K562 (cell line): ENCODE results near the gene NRXN3. TPM values are rescaled to one million over a fixed set of nuclear protein-coding genes. Genes with fewer than 3 reads are reported as not detected.

Experiments used
- ATAC-seq: fragments of 200-7000 bp; cut with Tn5 transposase; 3 replicates; pipeline ENCODE4 v1.9.1; 2020; ENCODE audit warnings: moderate library complexity
- BruUV-seq: library from RNA; stranded (reverse); fragments of 400-500 nt; replicated peaks from 2 replicates; lab custom pipeline; 2021; lab: Mats Ljungman, UMichigan
- CTCF ChIA-PET: fragments of 300-600 bp; formaldehyde crosslinking; extraction: SDS; loops from one replicate; lab custom pipeline; 2021; ENCODE audit warnings: low intra/inter-chr PET ratio; lab: Yijun Ruan, JAX
- POLR2A ChIA-PET: fragments of 300-600, 350-650 bp; sonication (Branson Sonifier 250); formaldehyde crosslinking; extraction: SDS; loops from one replicate; lab custom pipeline; 2021; ENCODE audit warnings: antibody characterized with exemption, inconsistent platforms; lab: Yijun Ruan, JAX
- DNase-seq, 4 experiments: peaks; one replicate each; pipeline versions ENCODE4 v3.0.0 to v3.0.0-alpha.2; 2011 to 2018; ENCODE audit warnings: low spot score in 3 of 4, mixed read lengths in 3 of 4; ENCODE audit errors: extremely low read depth in 1 of 4
- FAIRE-seq: peaks from 2 replicates; lab custom pipeline; 2011; peaks lifted over from hg19 to GRCh38; lab: Jason Lieb, UNC
- H2AFZ ChIP-seq: 2 replicates; pipeline ENCODE4 v1.6.0; 2011; ENCODE audit warnings: low read depth, low read length, control low read depth, inconsistent platforms
- H3K27ac ChIP-seq: fragments of 200-600 bp; 3 replicates; pipeline ENCODE4 v1.8.0; 2011; ENCODE audit warnings: low read depth, mild to moderate bottlenecking, control low read depth, inconsistent platforms, low read length, moderate library complexity, mixed read lengths; ENCODE audit errors: extremely low read depth
- H3K27me3 ChIP-seq, 2 experiments: fragments of 300-600 bp in 1 of 2; 2 replicates in 1 of 2; 3 replicates in 1 of 2; pipeline versions ENCODE4 v1.6.0 to v1.8.0; 2011; ENCODE audit warnings: inconsistent platforms in 2 of 2, low read length in 2 of 2, mild to moderate bottlenecking in 1 of 2, mixed read lengths in 1 of 2, moderate library complexity in 1 of 2; ENCODE audit not compliant: control insufficient read depth in 2 of 2, insufficient read depth in 2 of 2
- H3K36me3 ChIP-seq: fragments of 300-600 bp; 3 replicates; pipeline ENCODE4 v1.8.0; 2011; ENCODE audit warnings: mild to moderate bottlenecking, low read length, inconsistent platforms; ENCODE audit not compliant: control insufficient read depth, insufficient read depth
- H3K4me1 ChIP-seq, 2 experiments: fragments of 200-600 bp in 1 of 2; replicated peaks in 1 of 2; 2 replicates in 1 of 2; 3 replicates in 1 of 2; pipeline versions ENCODE4 v1.5.1 to v1.8.0; 2011; ENCODE audit warnings: inconsistent platforms in 2 of 2, low read length in 2 of 2, mild to moderate bottlenecking in 1 of 2, mixed read lengths in 1 of 2, moderate library complexity in 1 of 2; ENCODE audit not compliant: control insufficient read depth in 2 of 2, insufficient read depth in 2 of 2
- H3K4me2 ChIP-seq: 2 replicates; pipeline ENCODE4 v1.6.1; 2011; ENCODE audit warnings: low read length, control low read depth, inconsistent platforms, mixed read lengths; ENCODE audit not compliant: insufficient read depth
- H3K4me3 ChIP-seq: fragments of 200-600 bp; sonication (generic), shearing (Covaris generic); 2 replicates; pipeline ENCODE4 v1.5.1; 2016; ENCODE audit warnings: control low read depth, inconsistent platforms
- H3K79me2 ChIP-seq: fragments of 200-600 bp; 3 replicates; pipeline ENCODE4 v1.8.0; 2011; ENCODE audit warnings: low read length, inconsistent platforms; ENCODE audit not compliant: control insufficient read depth, insufficient read depth
- H3K9ac ChIP-seq, 2 experiments: 2 replicates each; pipeline versions ENCODE4 v1.6.0 to v1.6.1; 2011; ENCODE audit warnings: low read depth in 2 of 2, low read length in 2 of 2, control low read depth in 1 of 2, inconsistent platforms in 1 of 2, mild to moderate bottlenecking in 1 of 2, mixed read lengths in 1 of 2; ENCODE audit not compliant: insufficient read depth in 1 of 2
- H3K9me1 ChIP-seq: one replicate; pipeline ENCODE4 v1.6.0; 2011; ENCODE audit warnings: inconsistent platforms, mild to moderate bottlenecking, low read length, moderate library complexity; ENCODE audit not compliant: control insufficient read depth, insufficient read depth
- H3K9me3 ChIP-seq: replicated peaks from 2 replicates; pipeline ENCODE4 v1.5.1; 2011; ENCODE audit warnings: low read depth, low read length, inconsistent platforms; ENCODE audit not compliant: control insufficient read depth, insufficient read depth
- H4K20me1 ChIP-seq: replicated peaks from 2 replicates; pipeline ENCODE4 v1.6.1; 2011; ENCODE audit warnings: low read length, inconsistent platforms, mixed read lengths; ENCODE audit not compliant: control insufficient read depth, insufficient read depth
- EP400 ChIP-seq: fragments of 450-650 bp; IDR thresholded peaks from 2 replicates; pipeline ENCODE4 v1.6.1; 2017; ENCODE audit warnings: antibody characterized with exemption, mild to moderate bottlenecking, moderate library complexity
- ETS2 ChIP-seq: IDR thresholded peaks from 2 replicates; pipeline ENCODE4 v1.6.1; 2016; ENCODE audit warnings: borderline replicate concordance, missing genetic modification characterization, mild to moderate bottlenecking, moderate library complexity, missing compliant biosample characterization; ENCODE audit not compliant: poor library complexity, severe bottlenecking
- IFI16 ChIP-seq: fragments of 250-450 bp; sonication (Bioruptor Pico); IDR thresholded peaks from 2 replicates; pipeline ENCODE4 v2.1.2; 2022; ENCODE audit warnings: mild to moderate bottlenecking, inconsistent platforms
- MEIS2 ChIP-seq: fragments of 450-650 bp; IDR thresholded peaks from 2 replicates; pipeline ENCODE4 v1.6.1; 2014; ENCODE audit warnings: mild to moderate bottlenecking; ENCODE audit not compliant: partially characterized antibody
- NFATC3 ChIP-seq: fragments of 450-650 bp; IDR thresholded peaks from 2 replicates; pipeline ENCODE4 v1.6.1; 2017; ENCODE audit warnings: mild to moderate bottlenecking
- PURB ChIP-seq: sonication (generic); formaldehyde crosslinking; IDR thresholded peaks from 2 replicates; pipeline ENCODE4 v1.9.0; 2021; ENCODE audit warnings: low read depth, mild to moderate bottlenecking, missing genetic modification reagents
- SMC3 ChIP-seq: conservative IDR thresholded peaks from 2 replicates; pipeline ENCODE4 v1.6.1; 2011; ENCODE audit warnings: low read depth, low read length, improper control_type of control experiment; ENCODE audit not compliant: insufficient read depth
- ZKSCAN1 ChIP-seq: fragments of 150-350 bp; IDR thresholded peaks from 2 replicates; pipeline ENCODE4 v1.6.1; 2016; ENCODE audit warnings: low read depth, low read length
- ZNF584 ChIP-seq: fragments of 200-800 bp; sonication (Bioruptor generic); IDR thresholded peaks from 2 replicates; pipeline ENCODE4 v1.6.1; 2016; ENCODE audit warnings: low read depth, mild to moderate bottlenecking, missing genetic modification characterization, missing compliant biosample characterization
- WGBS: fragments of 100-300 bp; shearing (Covaris generic); methylation state at CpG from one replicate; pipeline ENCODE4 v1.1.6; 2016; ENCODE audit warnings: low coverage, mixed read lengths; ENCODE audit not compliant: insufficient coverage; ENCODE audit errors: missing lambda C conversion rate; 5-methylcytosine and 5-hydroxymethylcytosine counted together
- in situ Hi-C: fragments of 300-500 bp; cut with MboI; formaldehyde crosslinking; loops from 4 replicates; pipeline ENCODE4 v1.15.0; 2018; ENCODE audit warnings: inconsistent platforms, mixed read lengths
- intact Hi-C: fragments of 100-400 bp; cut with micrococcal nuclease; formaldehyde crosslinking; loops from 2 replicates; pipeline ENCODE4 v1.14.2; 2022
- polyA plus RNA-seq, 8 experiments: library from polyadenylated mRNA; depleted of rRNA in 4 of 8; stranded (reverse) in 5 of 8; unstranded in 3 of 8; fragments of >200 nt; fragmentation: Nextera tagmentation in 2 of 8; fragmentation: Illumina TruSeq in 1 of 8; extraction: Ambion mirVana in 2 of 8; extraction: Trizol in 1 of 8; gene quantifications; 2 replicates each; pipeline versions ENCODE4 v1.2.1 to v1.2.3, GENCODE V29; 2011 to 2014; ENCODE audit warnings: inconsistent platforms in 1 of 8, missing spikeins in 1 of 8
- total RNA-seq, 7 experiments: library from RNA; depleted of rRNA in 6 of 7; stranded (reverse); fragments of >200 nt in 6 of 7; fragmentation: Illumina TruSeq in 2 of 7; extraction: Trizol in 2 of 7; gene quantifications; 2 replicates each; pipeline versions ENCODE4 v1.2.1 to v1.2.3, GENCODE V29; 2011 to 2021; ENCODE audit warnings: low replicate concordance in 1 of 7
- TF ChIP-seq, protein P1 (sequence below): fragments of 250-450 bp; sonication (Bioruptor Pico); IDR thresholded peaks from 2 replicates; pipeline ENCODE4 v1.5.0; 2021
- TF ChIP-seq, protein P2 (sequence below): sonication (generic); formaldehyde crosslinking; IDR thresholded peaks from 2 replicates; pipeline ENCODE4 v1.8.1; 2022; ENCODE audit warnings: missing genetic modification reagents
- TF ChIP-seq, protein P3 (sequence below): fragments of 450-650 bp; formaldehyde crosslinking; IDR thresholded peaks from 2 replicates; pipeline ENCODE4 v1.4.0; 2020; ENCODE audit warnings: mild to moderate bottlenecking, mixed read lengths
- TF ChIP-seq, protein P4 (sequence below): fragments of 450-650 bp; formaldehyde crosslinking; IDR thresholded peaks from 2 replicates; pipeline ENCODE4 v1.4.0; 2020; ENCODE audit warnings: mild to moderate bottlenecking, moderate library complexity

NRXN3 gene
- total and polyA plus RNA-seq, 9 of the 15 experiments (the other 6 are each of a cell fraction or from before 2014, with no cell fraction given): 0.09 TPM; not detected in 8

DNA sequence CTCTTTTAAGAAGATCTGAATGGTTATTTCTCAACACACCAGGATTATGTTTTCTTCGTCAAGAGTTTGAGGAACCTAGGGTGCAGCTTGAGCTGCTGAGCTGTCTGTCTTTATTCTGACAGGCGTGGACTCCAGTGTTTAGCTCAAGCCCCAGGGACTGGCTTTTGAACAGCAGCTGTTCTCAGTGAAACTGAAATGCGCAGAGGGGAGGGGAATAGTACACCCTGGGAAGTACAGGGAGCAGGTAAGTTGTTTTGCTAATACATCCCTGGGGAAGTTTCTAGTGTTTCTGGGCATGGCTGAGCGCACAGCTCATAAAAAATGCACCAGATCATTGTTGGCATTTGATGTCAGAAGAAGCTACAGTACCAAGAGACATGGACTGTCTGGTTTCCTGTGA is 1381.3 kb downstream of the NRXN3 start:
- POLR2A ChIA-PET: no interaction called here

More for the DNA sequence above, 1381.3 kb downstream of the NRXN3 start:
- H3K9me3 ChIP-seq: no peaks in the 10 kb centered on the region
- DNase-seq (no peak), FAIRE-seq (no peak), ATAC-seq (no peak)
- H2AFZ ChIP-seq: no peak overlapping the region
- no peak overlapping the region for H3K9ac ChIP-seq
- in situ Hi-C loops: no loop called here
- intact Hi-C loops: no loop called here
- no TSS peak for BruUV-seq
- WGBS: 0% methylated on average over 4 of the region's 4 CpGs
- H4K20me1 ChIP-seq: no peaks in the 10 kb centered on the region
- no peaks in the 10 kb centered on the region for H3K4me1 ChIP-seq
- H3K4me2 ChIP-seq: no peak overlapping the region
- no peaks in the 10 kb centered on the region for H3K9me1 ChIP-seq
- no peaks in the 10 kb centered on the region for H3K27me3 ChIP-seq
- no peaks in the 10 kb centered on the region for H3K36me3 ChIP-seq
- H3K4me3 ChIP-seq: no peak overlapping the region
- TF ChIP-seq, protein P1, sequence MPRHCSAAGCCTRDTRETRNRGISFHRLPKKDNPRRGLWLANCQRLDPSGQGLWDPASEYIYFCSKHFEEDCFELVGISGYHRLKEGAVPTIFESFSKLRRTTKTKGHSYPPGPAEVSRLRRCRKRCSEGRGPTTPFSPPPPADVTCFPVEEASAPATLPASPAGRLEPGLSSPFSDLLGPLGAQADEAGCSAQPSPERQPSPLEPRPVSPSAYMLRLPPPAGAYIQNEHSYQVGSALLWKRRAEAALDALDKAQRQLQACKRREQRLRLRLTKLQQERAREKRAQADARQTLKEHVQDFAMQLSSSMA (CRISPR knock-in tag): no peak
- TF ChIP-seq NFATC3: no peak
- TF ChIP-seq ZNF584: no peak
- no peak for TF ChIP-seq SMC3
- no peak for TF ChIP-seq PURB
- TF ChIP-seq, protein P2, sequence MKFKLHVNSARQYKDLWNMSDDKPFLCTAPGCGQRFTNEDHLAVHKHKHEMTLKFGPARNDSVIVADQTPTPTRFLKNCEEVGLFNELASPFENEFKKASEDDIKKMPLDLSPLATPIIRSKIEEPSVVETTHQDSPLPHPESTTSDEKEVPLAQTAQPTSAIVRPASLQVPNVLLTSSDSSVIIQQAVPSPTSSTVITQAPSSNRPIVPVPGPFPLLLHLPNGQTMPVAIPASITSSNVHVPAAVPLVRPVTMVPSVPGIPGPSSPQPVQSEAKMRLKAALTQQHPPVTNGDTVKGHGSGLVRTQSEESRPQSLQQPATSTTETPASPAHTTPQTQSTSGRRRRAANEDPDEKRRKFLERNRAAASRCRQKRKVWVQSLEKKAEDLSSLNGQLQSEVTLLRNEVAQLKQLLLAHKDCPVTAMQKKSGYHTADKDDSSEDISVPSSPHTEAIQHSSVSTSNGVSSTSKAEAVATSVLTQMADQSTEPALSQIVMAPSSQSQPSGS (CRISPR knock-in tag): no peak
- TF ChIP-seq ETS2: no peak
- TF ChIP-seq MEIS2: no peak
- TF ChIP-seq ZKSCAN1: no peak
- TF ChIP-seq IFI16: no peak
- TF ChIP-seq, protein P3, sequence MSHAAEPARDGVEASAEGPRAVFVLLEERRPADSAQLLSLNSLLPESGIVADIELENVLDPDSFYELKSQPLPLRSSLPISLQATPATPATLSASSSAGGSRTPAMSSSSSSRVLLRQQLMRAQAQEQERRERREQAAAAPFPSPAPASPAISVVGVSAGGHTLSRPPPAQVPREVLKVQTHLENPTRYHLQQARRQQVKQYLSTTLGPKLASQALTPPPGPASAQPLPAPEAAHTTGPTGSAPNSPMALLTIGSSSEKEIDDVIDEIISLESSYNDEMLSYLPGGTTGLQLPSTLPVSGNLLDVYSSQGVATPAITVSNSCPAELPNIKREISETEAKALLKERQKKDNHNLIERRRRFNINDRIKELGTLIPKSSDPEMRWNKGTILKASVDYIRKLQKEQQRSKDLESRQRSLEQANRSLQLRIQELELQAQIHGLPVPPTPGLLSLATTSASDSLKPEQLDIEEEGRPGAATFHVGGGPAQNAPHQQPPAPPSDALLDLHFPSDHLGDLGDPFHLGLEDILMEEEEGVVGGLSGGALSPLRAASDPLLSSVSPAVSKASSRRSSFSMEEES (CRISPR knock-in tag): no peak
- no peak for TF ChIP-seq EP400
- TF ChIP-seq, protein P4, sequence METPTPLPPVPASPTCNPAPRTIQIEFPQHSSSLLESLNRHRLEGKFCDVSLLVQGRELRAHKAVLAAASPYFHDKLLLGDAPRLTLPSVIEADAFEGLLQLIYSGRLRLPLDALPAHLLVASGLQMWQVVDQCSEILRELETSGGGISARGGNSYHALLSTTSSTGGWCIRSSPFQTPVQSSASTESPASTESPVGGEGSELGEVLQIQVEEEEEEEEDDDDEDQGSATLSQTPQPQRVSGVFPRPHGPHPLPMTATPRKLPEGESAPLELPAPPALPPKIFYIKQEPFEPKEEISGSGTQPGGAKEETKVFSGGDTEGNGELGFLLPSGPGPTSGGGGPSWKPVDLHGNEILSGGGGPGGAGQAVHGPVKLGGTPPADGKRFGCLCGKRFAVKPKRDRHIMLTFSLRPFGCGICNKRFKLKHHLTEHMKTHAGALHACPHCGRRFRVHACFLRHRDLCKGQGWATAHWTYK (CRISPR knock-in tag): no peak
- H3K79me2 ChIP-seq: no peaks in the 10 kb centered on the region
- CTCF ChIA-PET: no interaction called here
- no peak overlapping the region for H3K27ac ChIP-seq
